ENCODE measurements around the gene TRIM17. TPM values are rescaled to one million over a fixed set of nuclear protein-coding genes. Genes with fewer than 3 reads are reported as not detected.

TRIM17 gene
- total RNA-seq, 1 experiment from 2014 or later: not detected

GRCh38 chr1:228400692-228401454, 15.8 kb downstream of the TRIM17 start:
- intact Hi-C loops (cut with micrococcal nuclease): no loop called here
- Histone ChIP-seq H3F3A (ENCODE audit: low read length, unreplicated experiment) (no peaks in the 10 kb centered on the region), H3K27me3 (ENCODE audit: low read length) (no peaks in the 10 kb centered on the region), H3K36me3 (ENCODE audit: low read depth, low read length) (peaks cover 35% of the 10 kb centered on the region; the same call in 1 of the 2 replicates), H3K9me3 (ENCODE audit: low read length) (no peaks in the 10 kb centered on the region), H4K20me1 (ENCODE audit: low read length) (peaks cover 55% of the 10 kb centered on the region), H3K4me1 (ENCODE audit: insufficient read depth, low read length) (peaks cover 15% of the 10 kb centered on the region), H3K4me3 (ENCODE audit: low read length) (no peak overlapping the region), H3K9me2 (replicated peaks; ENCODE audit: low read length) (no peaks in the 10 kb centered on the region), H3K79me2 (ENCODE audit: low read length) (peaks cover 70% of the 10 kb centered on the region), H3K9ac (ENCODE audit: low read length) (no peak overlapping the region), H3K4me2 (ENCODE audit: low read length) (no peak overlapping the region), H2AFZ (ENCODE audit: low read length) (no peak overlapping the region), H3K27ac (ENCODE audit: low read length) (no peak overlapping the region)
- no peak for ATAC-seq
- ChIA-PET CTCF (no interaction called here), POLR2A (ENCODE audit: unreplicated experiment) (no interaction called here)
- TF ChIP-seq EZH2 (IDR thresholded peaks at IDR 0.05; ENCODE audit: low read length, unreplicated experiment) (no peak), CTCF (conservative IDR thresholded peaks at IDR 0.05; ENCODE audit: low read depth, low read length) (no peak), EZH2phosphoT487 (IDR thresholded peaks at IDR 0.05; ENCODE audit: borderline replicate concordance, low read length) (no peak)
- BruUV-seq (replicated peaks): no TSS peak
- DNase-seq: no peak

GRCh38 chr1:228400237-228400651, 16.4 kb downstream of the TRIM17 start:
- CTCF ChIA-PET: no interaction called here
- peaks cover 15% of the 10 kb centered on the region for H3K4me1 ChIP-seq (ENCODE audit: insufficient read depth, low read length)
- ATAC-seq (no peak), DNase-seq (no peak)
- peaks cover 41% of the 10 kb centered on the region; the same call in 1 of the 2 replicates for H3K36me3 ChIP-seq (ENCODE audit: low read depth, low read length)
- H3K4me3 ChIP-seq (ENCODE audit: low read length): no peak overlapping the region
- H3K4me2 ChIP-seq (ENCODE audit: low read length): no peak overlapping the region
- no TSS peak for BruUV-seq (replicated peaks)
- peaks cover 64% of the 10 kb centered on the region for H3K79me2 ChIP-seq (ENCODE audit: low read length)
- TF ChIP-seq EZH2phosphoT487 (IDR thresholded peaks at IDR 0.05; ENCODE audit: borderline replicate concordance, low read length) (no peak), EZH2 (IDR thresholded peaks at IDR 0.05; ENCODE audit: low read length, unreplicated experiment) (no peak), CTCF (conservative IDR thresholded peaks at IDR 0.05; ENCODE audit: low read depth, low read length) (no peak)
- H3F3A ChIP-seq (ENCODE audit: low read length, unreplicated experiment): no peaks in the 10 kb centered on the region
- H3K9me2 ChIP-seq (replicated peaks; ENCODE audit: low read length): no peaks in the 10 kb centered on the region
- no peak overlapping the region for H3K9ac ChIP-seq (ENCODE audit: low read length)
- H4K20me1 ChIP-seq (ENCODE audit: low read length): peaks cover 50% of the 10 kb centered on the region
- H3K27ac ChIP-seq (ENCODE audit: low read length): no peak overlapping the region
- intact Hi-C loops (cut with micrococcal nuclease): no loop called here
- H3K27me3 ChIP-seq (ENCODE audit: low read length): no peaks in the 10 kb centered on the region
- H2AFZ ChIP-seq (ENCODE audit: low read length): no peak overlapping the region
- POLR2A ChIA-PET (ENCODE audit: unreplicated experiment): no interaction called here
- H3K9me3 ChIP-seq (ENCODE audit: low read length): no peaks in the 10 kb centered on the region

DNA sequence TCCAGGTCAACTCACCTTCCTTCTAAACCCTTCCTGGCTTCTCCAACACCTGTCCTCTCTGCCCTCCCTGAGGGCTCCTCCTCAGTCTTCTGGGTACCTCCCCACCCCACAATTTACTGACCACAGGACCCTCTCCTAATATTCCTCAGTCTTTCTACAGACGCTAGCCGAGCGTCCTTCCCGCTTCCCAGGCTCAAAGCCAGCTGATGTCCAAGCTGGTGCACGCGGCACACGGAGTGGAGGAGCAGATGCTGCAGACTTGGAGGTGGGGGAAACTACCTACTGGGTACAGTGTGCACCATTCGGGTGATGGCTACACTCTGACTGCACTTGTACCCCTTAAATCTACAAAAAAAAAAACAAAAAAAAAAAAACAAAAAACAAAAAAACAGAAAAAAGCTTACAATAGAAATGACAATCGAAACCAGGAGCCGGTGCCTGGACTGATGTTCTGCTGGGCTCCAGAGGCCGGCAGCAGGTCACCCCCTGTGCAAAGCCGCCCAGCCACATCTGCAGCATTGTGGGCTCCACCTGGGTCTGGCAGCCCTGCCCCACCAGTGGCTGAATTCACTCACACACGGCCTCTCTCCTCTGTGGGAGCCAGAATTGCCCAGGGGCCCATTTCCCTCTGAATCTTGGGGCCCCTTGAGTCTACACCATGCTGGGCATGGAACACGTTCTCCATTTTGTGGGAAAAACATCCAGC, 17.0 kb downstream of the TRIM17 start:
- Histone ChIP-seq H4K20me1 (ENCODE audit: low read length) (peaks cover 45% of the 10 kb centered on the region), H3K4me2 (ENCODE audit: low read length) (no peak overlapping the region), H3K4me3 (ENCODE audit: low read length) (no peak overlapping the region), H3K36me3 (ENCODE audit: low read depth, low read length) (peaks cover 45% of the 10 kb centered on the region; the same call in 1 of the 2 replicates), H3K9me3 (ENCODE audit: low read length) (no peaks in the 10 kb centered on the region), H3K9ac (ENCODE audit: low read length) (no peak overlapping the region), H3F3A (ENCODE audit: low read length, unreplicated experiment) (no peaks in the 10 kb centered on the region), H3K27ac (ENCODE audit: low read length) (no peak overlapping the region), H2AFZ (ENCODE audit: low read length) (no peak overlapping the region), H3K79me2 (ENCODE audit: low read length) (peaks cover 59% of the 10 kb centered on the region), H3K9me2 (replicated peaks; ENCODE audit: low read length) (no peaks in the 10 kb centered on the region), H3K27me3 (ENCODE audit: low read length) (no peaks in the 10 kb centered on the region), H3K4me1 (ENCODE audit: insufficient read depth, low read length) (peaks cover 10% of the 10 kb centered on the region)
- CTCF ChIA-PET: no interaction called here
- ATAC-seq (no peak), DNase-seq (no peak)
- POLR2A ChIA-PET (ENCODE audit: unreplicated experiment): no interaction called here
- TF ChIP-seq CTCF (conservative IDR thresholded peaks at IDR 0.05; ENCODE audit: low read depth, low read length): no peak
- no peak for TF ChIP-seq EZH2phosphoT487 (IDR thresholded peaks at IDR 0.05; ENCODE audit: borderline replicate concordance, low read length)
- TF ChIP-seq EZH2 (IDR thresholded peaks at IDR 0.05; ENCODE audit: low read length, unreplicated experiment): no peak
- intact Hi-C loops (cut with micrococcal nuclease): no loop called here
- no TSS peak for BruUV-seq (replicated peaks)

Measured in PC-3 (cell line).